Stimulated activated CD4-positive, alpha-beta T cell treated with anti-CD3 and anti-CD28 coated beads, Interleukin-1b, Interleukin-23, amount 100 ng/mL, for 48 hours (primary cell): ENCODE data around the gene FOSB.
"Not testable (repeated sequence)": the region's sequence is repeated elsewhere in the genome, so short reads cannot be mapped to it uniquely, and the experiment has no call there.

ENCODE experiments used
- DNase-seq: peaks from one replicate; pipeline ENCODE4 v3.0.0-alpha.2; 2020

The FOSB gene

DNA sequence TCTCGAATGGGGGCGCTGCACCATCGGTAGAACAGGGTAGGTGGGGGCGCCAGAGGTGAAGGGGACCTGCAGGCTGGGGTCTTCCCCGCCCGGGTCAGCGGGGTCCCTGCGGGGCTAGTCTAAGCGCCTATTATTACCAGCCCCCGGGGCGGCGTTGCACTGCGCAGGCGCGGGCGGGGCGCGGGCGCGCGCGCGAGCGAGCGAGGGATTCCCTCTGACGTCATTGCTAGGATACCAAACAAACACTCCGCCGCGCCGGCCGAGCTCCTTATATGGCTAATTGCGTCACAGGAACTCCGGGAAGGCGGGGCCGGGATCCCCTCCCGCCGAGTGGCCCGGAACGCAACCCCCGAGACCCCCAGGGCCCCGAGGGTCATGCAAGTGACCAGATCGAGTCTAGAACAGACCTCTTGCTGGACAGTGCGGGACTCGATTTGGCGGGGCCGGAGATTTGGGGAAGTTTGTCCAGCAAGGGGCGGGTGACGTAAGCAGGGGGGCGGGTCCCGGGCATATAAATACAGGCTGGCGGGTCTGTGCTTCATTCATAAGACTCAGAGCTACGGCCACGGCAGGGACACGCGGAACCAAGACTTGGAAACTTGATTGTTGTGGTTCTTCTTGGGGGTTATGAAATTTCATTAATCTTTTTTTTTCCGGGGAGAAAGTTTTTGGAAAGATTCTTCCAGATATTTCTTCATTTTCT lies at the start of gene FOSB:
TSS of gene FOSB (plus strand) at position 541 of the 703 bp plus-strand sequence. CDS start 591 bp downstream, outside the sequence.
- peak; percentile 94 for DNase-seq

DNA sequence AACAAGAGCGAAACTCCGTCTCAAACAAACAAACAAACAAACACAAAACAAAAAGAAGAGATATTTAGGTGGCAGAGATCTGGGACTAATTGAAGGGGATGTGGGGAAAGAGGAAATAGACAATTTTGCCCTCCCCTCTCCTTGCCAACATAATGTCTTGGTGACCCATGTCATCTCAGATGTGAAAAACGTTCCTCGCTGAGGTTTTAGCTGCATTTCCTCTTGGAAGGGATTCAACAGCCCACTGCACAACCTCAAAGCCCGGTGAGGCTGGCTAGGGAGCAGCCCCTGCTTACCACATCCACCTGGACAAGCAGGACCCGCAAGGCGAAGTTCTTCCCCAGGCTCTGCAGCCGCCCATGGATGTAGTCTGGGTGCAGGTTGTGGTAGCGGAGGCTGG lies 49.0 kb upstream of the FOSB start:
- DNase-seq, result no peak

DNA sequence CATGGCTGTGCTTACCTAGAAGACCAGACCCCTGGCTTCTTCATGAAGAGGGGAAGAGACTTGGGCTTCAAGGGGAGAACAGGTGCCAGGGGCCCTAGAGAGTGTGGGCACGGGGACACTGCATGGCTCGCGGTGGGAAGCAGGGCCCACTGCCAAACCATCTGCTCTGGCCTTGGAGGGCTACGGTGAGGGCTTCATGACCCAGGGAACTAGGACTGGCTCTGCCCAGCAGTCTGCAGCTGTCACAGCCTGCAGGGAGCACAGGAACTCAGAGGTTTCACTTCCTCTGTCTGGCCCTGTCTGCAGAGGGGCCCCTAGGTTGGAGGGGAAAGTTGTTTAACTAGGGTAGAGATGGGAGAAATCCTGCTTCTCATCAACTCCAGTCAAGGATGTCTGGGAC lies 48.4 kb upstream of the FOSB start:
- DNase-seq, result no peak

DNA sequence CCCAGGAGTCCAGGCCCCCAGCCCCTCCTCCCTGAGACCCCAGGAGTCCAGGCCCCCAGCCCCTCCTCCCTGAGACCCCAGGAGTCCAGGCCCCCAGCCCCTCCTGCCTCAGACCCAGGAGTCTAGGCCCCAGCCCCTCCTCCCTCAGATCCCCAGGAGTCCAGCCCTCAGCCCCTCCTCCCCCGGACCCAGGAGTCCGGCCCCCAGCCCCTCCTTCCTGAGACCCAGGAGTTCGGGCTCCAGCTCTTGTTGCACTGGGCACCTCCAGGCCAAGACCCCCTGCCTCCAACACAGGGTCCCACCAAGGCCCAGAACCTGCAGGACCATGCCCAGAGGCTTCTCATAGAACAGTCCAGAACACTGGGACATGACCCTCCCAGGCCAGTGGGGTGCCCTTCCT lies 47.9 kb upstream of the FOSB start:
- DNase-seq, result no peak

DNA sequence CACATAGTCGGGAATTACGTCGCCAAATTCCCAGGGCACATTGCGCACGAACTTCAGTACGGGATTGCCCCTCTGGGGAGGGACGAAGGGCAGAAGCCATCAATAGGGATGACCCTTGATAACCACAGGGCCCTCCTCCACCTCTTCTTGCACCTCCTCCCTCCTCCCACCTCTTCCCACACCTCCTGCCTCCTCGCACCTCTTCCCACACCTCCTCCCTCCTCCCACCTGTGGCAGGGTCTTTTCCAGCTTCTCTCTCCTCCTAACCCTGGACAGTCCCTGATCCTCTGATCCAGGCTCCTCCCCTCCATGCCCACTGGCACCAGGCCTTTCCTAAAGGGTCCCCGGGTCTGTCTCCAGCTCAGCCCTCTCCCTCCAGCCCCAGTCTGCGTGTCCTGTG lies 47.4 kb upstream of the FOSB start:
- no peak for DNase-seq

DNA sequence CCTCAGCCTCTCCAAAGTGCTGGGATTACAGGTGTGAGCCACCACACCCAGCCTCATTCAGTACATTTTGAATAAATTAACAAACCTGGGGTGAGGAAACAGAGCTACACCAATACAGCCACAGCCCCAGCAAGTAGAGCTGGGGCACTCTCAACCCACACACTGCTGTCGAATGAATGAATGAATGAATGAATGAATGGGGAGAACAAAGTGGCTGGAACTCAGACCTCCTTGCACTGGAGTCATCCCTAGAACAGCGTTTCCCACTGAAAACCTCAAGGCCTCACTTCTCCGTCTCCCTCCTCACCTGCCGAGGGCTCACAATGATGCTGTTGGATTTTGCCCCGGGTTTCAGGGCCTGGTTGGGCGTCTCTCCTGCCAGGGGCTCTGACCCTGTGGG lies 46.9 kb upstream of the FOSB start:
- no peak for DNase-seq

DNA sequence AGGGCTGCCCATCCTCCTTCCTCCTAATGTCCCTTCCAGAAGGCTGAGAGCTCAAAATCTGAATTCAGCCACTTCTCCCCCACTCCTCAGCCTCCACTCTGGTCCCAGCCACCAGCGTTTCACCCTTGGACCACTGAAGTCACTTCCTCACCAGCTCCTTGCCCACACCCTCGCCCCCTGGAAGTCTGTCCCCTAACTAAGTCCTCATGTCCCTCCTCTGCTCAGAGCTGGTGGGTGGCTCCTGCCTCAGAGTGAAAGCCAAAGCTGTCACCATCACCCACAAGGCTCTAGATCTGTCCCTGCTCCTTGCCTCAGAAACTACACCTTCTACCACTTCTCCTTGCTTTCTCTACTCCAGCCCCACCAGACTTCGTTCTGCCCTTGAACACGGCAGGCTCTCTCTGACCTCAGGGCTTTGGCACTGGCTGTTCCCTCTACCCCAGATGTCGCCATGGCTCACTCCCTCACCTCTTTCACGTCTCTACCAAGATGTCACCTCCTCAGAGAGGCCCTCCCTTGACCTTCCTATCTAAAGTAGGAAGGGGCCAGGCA lies 45.8 kb upstream of the FOSB start:
- no peak for DNase-seq

DNA sequence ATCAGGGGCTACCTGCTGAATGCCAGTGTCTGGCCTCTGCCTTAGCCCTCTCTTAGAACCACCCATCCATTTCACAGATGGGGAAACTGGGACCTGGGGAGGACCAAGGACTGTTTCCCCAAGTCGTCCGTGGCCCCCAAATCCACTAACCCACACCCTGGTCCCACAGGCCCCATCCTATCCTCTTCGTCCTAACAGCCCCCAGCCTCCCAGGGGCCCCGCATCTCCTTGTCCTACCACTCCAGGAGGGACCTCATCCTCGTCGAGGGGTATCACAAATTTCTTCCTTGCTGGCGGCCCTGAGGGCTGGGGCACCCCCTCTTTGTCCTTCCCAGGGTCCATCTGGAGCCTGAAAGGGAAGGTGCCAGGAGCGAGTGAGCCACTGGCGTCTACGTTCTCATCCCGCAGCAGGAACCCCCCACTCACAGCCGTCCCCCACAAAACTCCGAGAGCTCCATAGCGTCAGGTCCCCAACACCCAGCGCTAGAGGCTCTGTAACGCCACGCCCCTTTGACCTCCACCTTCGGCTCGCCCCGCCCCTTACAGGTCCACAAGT lies 44.7 kb upstream of the FOSB start:
- peak; percentile 90 for DNase-seq

DNA sequence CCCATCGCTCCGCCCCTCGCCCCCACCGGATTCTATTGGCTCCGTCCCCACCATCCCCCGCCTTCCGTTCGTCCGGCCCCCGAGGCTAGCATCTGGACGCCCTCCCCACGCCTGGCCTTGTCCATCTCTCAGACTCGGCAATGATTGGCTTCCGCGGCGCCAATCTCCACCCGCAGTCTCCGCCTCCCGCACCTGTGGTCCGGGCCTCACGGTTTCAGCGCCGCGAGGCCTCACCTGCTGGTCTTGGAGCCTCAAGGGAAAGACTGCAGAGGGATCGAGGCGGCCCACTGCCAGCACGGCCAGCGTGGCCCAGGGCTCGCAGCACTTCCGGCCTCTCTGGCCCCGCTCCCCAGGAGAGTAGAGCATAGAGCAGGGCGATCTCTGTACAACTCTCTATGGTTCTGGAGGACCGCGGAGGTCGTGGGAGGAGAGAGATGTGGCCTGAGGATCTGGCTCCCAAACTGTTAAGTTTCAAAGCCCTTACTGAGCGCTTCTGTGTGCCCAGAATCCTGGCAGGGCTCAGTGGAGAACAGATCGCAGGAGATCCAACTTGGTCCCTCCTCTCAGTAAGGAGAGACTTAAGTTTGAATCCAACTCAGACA lies 44.1 kb upstream of the FOSB start, which contains the start of gene ERCC1:
TSS of gene ERCC1 (minus strand) at position 329 of the 602 bp plus-strand sequence. CDS start 543 bp downstream, outside the sequence.
- DNase-seq, result peak; percentile 78

DNA sequence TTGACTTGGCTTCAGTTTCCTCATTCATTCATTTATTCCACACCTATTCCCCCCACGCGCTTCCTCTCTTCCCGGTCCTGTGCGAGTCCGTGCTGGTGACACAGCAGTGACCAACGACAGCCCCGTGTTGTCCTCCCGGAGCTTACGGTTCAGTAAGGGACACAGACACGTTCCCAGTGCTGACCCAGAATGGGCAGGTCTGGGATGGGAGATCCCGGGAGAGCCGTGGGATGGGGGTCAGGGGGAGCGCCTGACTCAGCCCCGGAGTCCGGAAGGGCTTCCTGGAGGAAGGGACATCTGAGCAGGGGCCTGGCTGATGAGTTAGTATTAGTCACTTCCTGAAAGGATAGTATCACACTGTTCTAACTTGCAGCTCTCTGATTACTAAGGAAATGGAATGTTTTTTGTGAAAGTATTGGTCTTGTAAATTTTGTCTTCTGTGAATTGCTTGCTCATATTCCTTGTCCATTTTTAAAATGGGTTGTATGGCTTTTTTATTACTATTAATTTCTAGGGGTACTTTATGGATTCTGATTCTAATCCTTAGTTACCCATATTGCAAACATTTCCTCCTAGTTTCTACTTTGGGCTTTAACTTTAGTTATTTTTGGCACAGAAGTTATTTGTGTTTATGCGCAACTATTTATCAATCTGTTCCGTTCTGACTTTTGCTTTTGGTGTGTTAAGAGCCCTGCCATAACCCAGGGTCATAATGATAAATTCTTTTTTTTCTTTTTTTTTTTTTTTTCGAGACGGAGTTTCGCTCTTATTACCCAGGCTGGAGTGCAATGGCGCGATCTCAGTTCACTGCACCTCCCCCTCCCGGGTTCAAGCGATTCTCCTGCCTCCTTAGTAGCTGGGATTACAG lies 43.4 kb upstream of the FOSB start:
- DNase-seq, result peak; percentile 58

DNA sequence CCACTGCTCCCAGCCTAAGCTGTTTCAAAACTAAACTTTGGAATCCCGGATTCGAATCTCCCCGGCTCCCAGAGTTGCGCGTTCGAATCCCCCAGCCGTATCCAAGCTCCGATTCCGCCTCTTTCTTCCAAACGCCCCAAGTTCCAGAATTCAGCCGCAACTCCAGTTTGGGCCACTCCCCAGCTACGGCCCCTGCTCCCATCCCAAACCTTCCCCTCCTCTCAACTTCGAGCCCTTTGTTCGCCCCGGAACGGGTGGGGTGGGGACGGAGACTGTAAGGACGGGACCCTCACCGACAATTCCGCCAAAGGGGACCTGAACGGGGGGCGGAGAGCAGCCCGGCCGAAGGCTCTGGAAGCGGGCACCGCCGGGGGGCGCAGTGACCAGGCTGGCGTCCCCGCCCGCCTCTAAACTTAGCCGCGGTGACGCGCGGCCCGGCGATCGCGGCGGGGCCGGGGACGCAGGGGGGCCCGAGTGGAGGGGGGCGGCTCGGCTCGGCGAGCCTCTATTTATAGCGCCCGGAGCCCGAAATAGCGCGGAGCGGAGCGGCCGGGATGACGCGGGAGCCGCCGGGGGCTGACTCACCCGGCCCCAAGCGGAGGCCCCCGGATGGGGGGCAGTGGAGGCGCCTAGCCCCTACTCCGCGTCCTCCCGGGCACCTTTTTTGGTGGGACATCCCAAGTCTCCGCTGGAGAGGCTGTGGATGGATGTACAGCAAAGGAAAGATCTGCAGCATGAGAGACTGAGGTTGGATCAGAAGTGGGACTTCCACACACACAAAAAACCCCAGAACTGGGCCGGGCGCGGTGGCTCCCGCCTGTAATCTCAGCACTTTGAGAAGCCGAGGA lies 39.2 kb upstream of the FOSB start:
- DNase-seq, result no peak

DNA sequence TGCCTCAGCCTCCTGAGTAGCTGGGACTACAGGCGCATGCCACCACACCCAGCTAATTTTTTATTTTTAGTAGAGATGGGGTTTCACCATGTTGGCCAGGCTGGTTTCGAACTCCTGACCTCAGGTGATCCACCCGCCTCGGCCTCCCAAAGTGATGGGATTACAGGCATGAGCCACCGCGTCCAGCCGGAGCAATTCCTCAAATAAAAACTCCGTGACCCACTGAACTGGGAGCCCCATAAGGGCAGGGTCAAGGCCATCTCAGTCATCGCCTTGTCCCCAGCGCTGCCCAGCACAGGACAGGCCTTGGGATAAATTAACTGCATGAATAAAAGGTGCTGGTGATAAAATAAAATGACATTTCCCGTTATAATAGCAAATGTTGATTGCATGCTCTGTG lies 37.9 kb upstream of the FOSB start:
- not testable (repeated sequence) for DNase-seq

DNA sequence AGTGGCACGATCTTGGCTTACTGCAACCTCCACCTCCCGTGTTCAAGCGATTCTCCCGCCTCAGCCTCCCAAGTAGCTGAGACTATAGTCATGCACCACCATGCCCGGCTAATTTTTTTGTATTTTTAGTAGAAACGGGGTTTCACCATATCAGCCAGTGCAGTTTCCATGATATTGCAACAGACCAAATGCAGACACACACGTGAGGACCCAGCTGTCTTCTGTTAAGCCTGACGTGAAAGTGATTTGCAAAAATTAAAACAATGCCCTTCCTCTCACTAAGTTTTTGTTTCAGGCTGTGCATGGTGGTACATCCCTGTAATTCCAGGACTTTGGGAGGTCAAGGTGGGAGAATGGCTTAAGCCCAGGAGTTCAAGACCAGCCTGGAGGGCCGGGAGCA lies 36.8 kb upstream of the FOSB start:
- not testable (repeated sequence) for DNase-seq

DNA sequence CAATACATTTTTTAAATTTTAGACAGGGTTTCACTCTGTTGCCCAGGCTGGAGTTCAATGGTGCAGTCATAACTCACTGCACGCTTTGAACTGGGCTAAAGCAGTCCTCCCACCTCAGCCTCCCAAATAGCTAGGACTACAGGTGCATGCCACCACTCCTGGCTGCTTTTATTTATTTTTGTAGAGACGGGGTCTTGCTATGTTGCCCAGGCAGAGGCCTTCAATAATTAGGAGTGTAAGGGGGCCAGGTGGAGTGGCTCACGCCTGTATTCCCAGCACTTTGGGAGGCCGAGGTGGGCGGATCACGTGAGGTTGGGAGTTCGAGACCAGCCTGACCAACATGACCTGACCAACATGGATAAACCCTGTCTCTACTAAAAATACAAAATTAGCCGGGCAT lies 35.3 kb upstream of the FOSB start:
- DNase-seq, result not testable (repeated sequence)

DNA sequence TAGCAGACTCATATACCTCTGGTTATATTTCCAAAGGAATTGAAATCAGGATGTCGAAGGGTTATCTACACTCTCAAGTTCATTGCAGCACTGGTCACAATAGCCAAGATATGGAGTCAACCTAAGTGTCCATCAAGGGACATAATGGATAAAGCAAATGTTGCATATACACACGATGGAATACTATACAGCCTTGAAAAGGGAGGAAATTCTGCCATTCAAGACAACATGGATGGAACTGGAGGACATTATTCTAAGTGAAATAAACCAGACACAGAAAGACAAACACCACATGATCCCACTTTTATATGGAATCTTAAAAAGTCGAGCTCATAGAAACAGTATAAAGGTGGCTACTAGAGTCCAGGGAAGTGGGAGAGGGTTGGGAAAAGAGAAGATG lies 30.5 kb upstream of the FOSB start:
- no peak for DNase-seq

DNA sequence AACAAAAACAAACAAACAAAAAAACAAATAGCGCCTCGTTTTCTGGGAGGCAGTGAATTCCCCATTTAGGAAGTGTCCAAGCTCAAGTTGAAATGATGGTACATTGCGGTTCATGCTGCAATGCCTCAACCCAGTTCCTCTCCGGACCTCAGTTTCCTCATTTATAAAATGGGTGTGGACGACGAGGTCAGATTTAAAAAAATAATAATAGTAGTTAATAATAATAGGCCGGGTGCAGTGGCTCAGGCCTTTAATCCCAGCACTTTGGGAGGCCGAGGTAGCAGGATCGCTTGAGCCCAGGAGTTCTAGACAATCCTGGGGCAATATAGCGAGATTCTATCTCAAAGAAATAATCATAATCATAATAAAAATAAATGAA lies 28.6 kb upstream of the FOSB start:
- DNase-seq, result no peak

DNA sequence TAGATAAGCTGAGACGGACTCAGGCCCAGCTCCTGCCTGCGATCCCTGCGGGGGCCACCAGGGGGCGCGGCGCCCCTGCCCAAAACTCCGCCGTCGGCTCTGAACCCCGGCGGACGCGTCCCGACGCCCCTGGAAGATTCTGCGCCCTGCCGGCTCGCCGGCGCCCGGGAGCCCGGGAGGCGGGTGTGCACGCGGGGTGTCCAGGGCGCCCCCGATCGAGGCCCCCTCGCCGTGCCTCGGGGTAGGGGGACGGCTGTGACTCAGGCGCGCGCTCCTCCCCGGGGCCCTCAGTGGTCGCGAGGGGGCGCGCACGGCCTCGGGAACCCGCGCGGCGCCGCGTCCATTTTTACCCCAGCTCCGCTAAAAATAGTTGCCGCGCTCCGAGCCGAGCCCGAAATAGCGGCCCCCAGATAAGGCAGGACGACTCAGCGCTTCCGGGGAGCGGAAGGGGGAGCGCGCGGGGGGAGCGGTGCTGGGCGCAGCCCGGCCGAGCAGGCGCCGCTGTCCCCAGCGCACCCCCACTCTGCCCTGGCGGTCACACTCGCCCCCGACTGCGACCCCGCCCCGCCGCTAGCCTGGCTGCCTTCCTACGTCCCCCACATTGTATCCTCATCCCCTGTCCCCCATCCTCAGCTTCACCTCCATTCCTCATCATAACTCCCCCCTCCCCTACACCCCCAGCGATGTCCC lies 28.1 kb upstream of the FOSB start:
- peak; percentile 76 for DNase-seq

DNA sequence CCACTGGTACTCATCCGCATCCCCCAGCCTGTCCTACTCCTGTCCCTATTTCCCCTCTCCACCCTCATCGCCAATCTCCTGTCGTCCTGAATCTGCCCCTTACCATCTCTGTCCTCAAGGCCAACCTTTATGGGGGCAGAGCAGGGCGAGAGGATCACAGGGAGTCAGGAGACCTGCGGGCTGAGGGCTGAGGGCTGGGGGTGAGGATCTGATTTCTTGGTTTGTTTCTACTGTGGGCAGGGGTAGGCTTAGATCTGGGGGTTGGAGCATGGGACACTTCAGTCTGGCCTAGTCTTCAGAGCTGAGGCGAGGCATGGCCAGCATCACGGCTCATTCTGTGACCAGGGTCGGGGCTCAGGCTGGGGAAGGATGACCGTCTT lies 27.5 kb upstream of the FOSB start:
- DNase-seq, result no peak

DNA sequence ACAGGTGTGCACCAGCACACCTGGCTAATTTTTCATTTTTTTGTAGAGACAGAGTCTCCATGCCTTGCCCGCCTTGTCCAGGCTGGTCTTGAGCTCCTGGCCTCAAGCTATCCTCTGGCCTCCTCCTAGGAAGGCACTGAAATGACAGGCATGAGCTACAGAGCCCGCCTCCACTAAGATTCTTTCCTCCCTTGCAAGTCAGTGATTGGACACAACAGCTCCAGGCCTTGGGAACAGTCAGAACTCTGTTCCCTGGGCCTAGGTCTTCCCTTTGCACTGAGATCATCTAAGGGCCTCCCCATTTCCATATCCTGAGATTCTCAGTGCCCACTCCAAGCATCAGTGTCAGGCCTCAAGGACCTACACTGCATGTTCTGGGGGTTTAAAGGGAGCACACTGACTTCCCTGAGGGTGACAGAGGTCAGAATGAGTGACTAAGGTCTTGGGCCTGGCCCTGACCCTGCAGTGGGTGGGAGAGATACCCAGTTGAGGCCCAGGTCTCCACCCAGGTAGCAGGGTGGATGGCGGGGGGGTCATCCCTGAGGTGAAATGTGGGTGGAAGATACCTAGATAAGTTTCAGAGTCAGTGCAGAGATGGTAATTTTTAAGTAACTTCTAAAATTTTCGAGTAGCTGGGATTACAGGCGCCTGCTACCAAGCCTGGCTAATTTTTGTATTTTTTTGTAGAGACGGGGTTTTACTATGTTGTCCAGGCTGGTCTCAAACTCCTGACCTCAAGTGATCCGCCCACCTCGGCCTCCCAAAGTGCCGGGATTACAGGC lies 26.7 kb upstream of the FOSB start:
- DNase-seq, result no peak

DNA sequence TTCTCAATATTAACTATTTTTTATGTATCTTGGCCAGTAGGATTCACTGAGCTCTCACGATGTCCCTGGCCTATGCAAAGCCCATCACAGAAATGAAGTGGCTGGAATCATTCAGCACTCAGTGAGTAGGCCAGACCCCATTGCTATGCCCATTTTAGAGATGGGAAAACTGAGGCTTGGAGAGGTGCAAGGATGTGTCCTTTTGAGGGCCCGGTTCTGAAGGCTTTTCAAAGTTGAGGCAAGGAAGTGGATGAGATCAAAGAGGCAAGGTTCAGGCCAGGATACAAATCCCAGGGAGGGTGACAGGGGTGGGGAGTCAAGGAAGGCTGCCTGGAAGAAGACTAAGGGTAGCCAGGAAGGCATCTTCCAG lies 25.4 kb upstream of the FOSB start:
- no peak for DNase-seq
